Stimulated activated naive CD8-positive, alpha-beta T cell treated with anti-CD3 and anti-CD28 coated beads, Interleukin-15, Interleukin-2, amounts not matched to agents 100 U/mL and 50 U/mL, for 24 hours (primary cell): ENCODE measurements around the gene PARP12.

ENCODE experiments used
- ATAC-seq: fragments of 150-1000 bp; cut with Tn5 transposase; one replicate; pipeline ENCODE4 v1.10.0; 2021
- DNase-seq: peaks from one replicate; pipeline ENCODE4 v3.0.0; 2021

Gene PARP12

GRCh38 chr7:139991269-139991666 lies 71.5 kb downstream of the PARP12 start:
- ATAC-seq (no peak), DNase-seq (no peak)

- no peak for DNase-seq
- no peak for ATAC-seq
Measured at GRCh38 chr7:139990571-139991268, 72.0 kb downstream of the PARP12 start.

DNA sequence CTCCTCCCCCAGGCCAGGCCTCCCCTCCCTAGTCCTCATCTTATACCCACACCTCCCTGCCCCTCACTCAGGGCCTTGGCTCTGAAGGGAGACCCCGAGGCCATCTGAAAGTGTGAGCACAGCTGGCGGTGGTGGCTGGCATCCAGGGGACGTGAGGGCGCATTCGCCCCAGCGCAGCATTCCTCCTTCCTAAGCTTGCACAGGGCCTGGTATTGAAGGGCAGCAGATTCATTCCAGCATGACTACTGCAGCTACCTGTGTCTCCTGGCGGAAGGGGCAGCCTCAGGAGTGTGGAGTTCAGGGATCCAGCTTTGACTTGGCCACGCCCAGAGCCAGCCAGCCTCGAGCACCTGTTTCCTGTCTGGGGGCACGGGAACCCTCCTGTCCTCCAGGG lies 72.6 kb downstream of the PARP12 start:
- no peak for ATAC-seq
- no peak for DNase-seq

DNA sequence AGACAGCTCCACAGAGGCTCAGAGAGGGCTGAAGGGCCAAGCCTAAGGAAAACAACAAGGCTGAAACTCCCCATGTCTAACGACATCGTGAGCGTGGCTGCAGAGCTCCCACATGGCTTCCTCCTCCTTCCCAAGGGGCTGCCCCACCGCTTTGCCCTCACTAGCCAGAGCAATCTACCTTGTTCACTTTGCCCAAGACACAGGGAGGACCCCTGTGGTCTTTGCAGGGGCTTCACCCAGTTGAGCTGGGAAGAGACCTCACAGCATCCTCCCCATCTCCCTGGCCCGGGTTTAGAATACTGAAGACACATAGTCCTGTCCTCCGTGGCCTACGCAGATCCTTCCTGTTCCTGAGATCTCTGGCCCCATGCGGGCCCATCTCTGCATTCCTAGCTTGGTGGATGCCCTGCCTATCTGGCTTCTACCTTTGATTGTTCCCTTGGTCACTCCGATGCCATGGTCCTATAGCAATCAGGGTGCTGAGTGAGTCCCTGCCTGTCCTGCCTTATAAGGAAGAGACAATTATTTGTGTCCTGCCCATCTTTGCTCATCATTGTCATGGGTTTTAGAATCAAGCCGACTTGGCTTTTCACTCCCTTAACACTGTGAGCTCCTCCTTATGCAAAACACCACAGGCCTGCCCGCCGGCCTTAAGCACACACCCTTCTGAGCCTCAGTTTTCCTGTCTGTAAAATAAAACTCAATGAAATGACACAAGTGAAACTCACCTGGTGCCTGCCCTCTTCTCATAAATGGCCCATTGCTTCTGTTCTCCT lies 73.2 kb downstream of the PARP12 start:
- no peak for ATAC-seq

GRCh38 chr7:139987691-139988516 lies 74.8 kb downstream of the PARP12 start:
- ATAC-seq = no peak

More for the DNA sequence above, 73.2 kb downstream of the PARP12 start:
- DNase-seq = no peak

DNA sequence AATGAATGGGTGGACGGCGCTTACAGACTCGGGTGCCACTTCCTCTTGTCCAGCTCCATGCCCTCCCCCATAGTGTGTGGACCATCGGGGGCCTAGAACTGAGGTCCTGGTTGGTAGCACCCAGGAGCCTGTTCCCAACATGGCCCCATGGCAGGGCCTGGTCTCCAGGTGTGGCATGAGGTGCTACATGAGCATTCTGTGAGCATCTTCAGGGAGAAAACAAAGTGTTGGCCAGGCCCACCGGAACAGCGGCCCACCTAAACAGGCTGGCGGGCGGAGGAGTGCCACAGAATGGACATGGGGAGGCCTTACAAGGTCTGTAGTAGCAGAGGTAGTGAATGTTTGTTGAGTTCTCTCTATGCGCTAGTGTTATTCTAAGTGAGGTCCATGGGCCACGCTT lies 76.9 kb downstream of the PARP12 start:
- DNase-seq = no peak
- ATAC-seq = no peak

More at GRCh38 chr7:139987691-139988516, 74.8 kb downstream of the PARP12 start:
- DNase-seq = no peak

DNA sequence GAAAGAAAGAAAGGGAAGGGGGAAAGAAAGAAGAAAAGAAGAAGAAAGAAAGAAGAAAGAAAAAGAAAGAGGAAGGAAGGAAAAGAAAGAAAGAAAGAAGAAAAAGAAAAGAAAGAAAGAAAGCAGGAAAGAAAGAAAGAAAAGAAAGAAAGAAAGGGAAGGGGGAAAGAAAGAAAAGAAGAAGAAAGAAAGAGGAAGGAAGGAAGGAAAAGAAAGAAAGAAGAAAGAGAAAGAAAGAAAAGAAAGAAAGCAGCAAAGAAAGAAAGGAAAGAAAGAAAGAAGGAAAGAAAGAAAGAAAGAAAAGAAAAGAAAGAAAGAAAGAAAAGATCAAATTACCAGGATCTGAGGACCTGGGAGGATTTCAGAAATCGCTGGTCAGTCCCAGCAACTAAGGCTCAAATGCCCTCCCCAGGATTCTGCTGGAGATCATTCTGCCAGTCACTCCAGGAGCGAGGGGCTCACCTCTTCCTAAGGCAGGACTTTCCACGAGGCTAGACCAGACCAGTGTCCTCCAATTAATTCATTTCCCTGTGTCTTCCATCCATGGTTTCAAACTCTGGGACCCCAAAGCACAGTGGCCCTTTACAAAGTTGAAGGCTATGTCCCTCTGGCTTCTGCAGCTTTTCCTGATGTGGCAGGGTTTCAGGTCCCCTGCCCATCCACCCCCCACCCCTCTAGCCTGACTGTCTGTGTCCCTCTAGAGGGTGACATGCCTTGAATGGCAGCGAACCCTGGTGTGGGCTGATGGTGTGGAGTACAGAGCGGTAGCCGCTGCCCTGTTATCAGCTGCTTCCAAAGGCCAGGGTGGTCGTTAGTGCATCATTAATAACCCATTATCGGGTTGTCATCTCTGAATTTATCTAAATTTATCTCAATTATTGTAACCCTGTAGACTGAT lies 77.9 kb downstream of the PARP12 start:
- DNase-seq = no peak
- ATAC-seq = no peak

DNA sequence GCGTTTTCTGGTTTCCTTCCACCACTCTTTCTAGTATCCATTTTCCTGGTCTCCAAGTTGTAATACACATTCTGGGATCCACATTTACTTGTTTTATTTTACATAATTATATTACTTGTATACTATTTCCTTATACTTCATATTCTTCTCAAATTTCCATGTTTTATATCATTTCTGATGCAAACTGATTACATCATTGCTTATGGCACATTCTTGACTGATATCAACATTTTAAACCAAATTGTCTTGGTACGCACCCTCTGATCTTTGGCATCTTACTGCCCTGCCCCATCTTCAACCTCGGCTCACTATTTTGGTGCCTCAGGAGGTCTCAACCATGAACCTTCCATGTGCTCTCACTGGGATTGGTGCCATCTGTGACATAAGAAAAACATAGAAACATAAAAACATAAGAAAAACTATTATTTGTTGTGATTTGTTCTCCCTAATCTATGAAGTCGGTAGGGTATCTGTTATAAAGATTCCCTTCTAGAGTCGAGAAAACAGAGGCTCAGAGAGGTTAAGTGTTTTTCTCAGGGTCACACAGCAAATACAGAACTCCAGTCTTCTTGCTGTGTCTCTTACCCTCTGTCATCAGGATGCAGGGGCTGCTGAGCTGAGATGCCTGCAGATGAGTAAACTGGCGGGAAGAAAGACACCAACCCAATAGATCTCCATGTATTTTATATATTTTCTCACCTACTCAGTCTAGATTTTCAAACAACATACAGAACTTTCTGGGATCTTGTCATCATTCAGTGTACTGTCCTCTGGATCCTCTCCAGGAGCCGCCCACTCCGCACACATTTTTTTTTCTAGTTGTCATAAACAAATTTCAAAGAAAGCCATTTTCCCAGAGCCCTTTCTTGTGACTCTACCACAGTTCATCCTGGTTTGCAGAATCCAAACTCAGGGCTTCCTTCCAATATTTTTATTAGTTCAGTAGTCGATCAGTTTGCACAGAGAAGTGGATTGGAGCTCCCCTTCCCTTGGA lies 79.5 kb downstream of the PARP12 start:
- ATAC-seq = no peak

DNA sequence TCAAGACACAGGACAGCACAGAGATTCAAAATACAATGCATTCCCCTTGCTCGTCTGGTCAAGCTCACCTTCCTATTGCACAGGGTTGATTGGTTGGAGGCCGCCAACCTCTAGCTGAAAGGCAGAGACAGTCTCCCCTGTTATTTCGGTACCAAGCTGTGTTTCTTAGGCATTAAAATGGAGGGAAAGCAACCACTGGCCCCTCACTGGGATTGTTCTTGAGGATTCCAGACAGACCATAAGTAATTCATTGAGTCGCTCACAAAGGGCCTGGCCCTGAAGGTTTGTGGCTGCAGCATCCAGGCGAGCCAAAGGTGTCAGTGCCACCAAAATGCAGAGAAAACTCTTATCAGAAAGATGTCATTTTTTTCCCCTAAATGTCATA lies 81.2 kb downstream of the PARP12 start:
- DNase-seq (no peak), ATAC-seq (no peak)

More for the DNA sequence above, 79.5 kb downstream of the PARP12 start:
- DNase-seq = no peak

DNA sequence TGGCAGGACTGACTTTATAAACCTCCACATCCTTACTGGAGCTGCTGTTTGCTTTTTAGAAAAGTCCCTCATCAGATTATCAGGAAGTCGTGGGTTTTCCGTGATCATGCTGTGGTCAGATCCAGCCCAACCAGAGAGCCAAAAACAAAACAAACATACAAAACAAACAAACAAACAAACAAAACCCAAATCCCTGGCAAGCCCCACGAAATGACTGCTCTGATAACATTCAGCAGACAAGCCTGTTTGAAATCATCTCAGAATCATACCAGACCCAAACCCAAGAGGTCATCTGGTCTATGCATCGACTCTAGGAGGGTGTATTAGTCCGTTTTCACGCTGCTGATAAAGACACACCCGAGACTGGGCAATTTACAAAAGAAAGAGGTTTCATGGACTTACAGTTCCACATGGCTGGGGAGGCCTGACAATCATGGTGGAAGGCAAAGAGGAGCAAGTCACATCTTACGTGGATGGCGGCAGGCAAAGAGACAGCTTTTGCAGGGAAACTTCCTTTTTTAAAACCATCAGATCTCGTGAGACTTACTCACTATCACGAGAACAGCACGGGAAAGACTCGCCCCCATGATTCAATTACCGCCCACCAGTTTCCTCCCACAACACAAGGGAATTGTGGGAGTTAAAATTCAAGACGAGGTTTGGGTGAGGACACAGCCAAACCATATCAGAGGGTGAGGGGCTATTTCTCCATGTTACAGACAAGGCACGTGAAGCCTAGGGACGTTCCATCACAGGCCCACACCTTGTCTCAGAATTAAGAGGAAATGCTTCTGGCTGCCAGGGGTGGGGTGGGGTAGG lies 85.7 kb downstream of the PARP12 start:
- ATAC-seq (no peak), DNase-seq (no peak)

- DNase-seq = no peak
- no peak for ATAC-seq
Measured at GRCh38 chr7:139976055-139976837, 86.5 kb downstream of the PARP12 start.

- DNase-seq = no peak
- no peak for ATAC-seq
Measured at GRCh38 chr7:139974179-139974811, 88.5 kb downstream of the PARP12 start.
